Nephron progenitor cell (in vitro differentiated cells): ENCODE measurements around the gene DRC1.
A peak's percentile ranks its signal among the peaks of the same experiment; 100 is the strongest.
"Not testable (repeated sequence)": the region's sequence is repeated elsewhere in the genome, so short reads cannot be mapped to it uniquely, and the experiment has no call there.

Experiments used
- DNase-seq: peaks from one replicate; pipeline ENCODE4 v3.0.0; 2021
- H3K27ac Mint-ChIP-seq: 2 replicates; pipeline ENCODE4 v1.8.0; 2021; ENCODE audit warnings: mild to moderate bottlenecking, moderate library complexity, mixed read lengths
- H3K27me3 Mint-ChIP-seq: 2 replicates; pipeline ENCODE4 v1.8.0; 2021; ENCODE audit warnings: mild to moderate bottlenecking, low read depth, mixed read lengths; ENCODE audit not compliant: poor library complexity
- H3K36me3 Mint-ChIP-seq: 2 replicates; pipeline ENCODE4 v1.8.0; 2021; ENCODE audit warnings: low read depth, mixed read lengths
- H3K4me1 Mint-ChIP-seq: 2 replicates; pipeline ENCODE4 v1.8.0; 2021; ENCODE audit warnings: mixed read lengths
- H3K4me3 Mint-ChIP-seq: 2 replicates; pipeline ENCODE4 v1.8.0; 2021; ENCODE audit warnings: mild to moderate bottlenecking, moderate library complexity, mixed read lengths
- H3K9me3 Mint-ChIP-seq: 2 replicates; pipeline ENCODE4 v1.8.0; 2021; ENCODE audit warnings: mild to moderate bottlenecking, moderate library complexity, mixed read lengths
- TF ChIP-seq, protein P1 (sequence below): fragments of 200-600 bp; sonication (generic); IDR thresholded peaks from 2 replicates; pipeline ENCODE4 v1.5.0; 2021; ENCODE audit warnings: antibody characterized with exemption

Gene DRC1

DNA sequence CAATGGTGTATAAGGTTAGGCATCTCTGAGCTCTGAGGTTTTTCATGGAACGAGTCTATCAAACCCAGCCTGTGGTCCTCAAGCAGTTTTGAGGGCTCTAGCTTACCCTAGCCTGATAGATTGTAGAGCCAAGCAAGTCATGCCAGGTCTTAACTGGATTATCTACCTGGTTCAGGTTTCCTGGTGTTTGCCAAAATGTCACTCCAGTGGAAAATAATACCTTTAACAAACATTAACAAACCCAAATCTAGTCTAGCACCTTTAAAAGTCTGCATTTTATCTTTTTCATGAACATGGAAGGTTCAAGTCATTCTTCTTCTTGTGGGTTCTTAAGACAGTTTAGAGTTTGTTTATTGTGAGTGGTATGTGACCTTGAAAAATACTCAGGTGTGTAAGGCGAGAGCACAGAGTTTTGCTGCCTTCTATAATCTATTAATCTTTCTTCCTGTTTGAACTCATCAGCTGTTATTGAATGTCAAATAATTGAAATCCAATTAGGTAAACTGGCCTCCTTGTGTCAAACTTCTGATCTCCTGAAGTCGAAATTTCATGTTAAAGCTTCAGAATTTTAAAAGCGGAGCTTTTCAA, 41.7 kb upstream of the DRC1 start:
- Mint-ChIP-seq H3K27me3 (no peaks in the 10 kb centered on the region), H3K4me1 (peaks cover 56% of the 10 kb centered on the region), H3K27ac (no peak overlapping the region), H3K36me3 (peaks cover 31% of the 10 kb centered on the region), H3K9me3 (no peaks in the 10 kb centered on the region), H3K4me3 (no peak overlapping the region)
- TF ChIP-seq, protein P1, sequence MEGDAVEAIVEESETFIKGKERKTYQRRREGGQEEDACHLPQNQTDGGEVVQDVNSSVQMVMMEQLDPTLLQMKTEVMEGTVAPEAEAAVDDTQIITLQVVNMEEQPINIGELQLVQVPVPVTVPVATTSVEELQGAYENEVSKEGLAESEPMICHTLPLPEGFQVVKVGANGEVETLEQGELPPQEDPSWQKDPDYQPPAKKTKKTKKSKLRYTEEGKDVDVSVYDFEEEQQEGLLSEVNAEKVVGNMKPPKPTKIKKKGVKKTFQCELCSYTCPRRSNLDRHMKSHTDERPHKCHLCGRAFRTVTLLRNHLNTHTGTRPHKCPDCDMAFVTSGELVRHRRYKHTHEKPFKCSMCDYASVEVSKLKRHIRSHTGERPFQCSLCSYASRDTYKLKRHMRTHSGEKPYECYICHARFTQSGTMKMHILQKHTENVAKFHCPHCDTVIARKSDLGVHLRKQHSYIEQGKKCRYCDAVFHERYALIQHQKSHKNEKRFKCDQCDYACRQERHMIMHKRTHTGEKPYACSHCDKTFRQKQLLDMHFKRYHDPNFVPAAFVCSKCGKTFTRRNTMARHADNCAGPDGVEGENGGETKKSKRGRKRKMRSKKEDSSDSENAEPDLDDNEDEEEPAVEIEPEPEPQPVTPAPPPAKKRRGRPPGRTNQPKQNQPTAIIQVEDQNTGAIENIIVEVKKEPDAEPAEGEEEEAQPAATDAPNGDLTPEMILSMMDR, result no peak
- no peak for DNase-seq

DNA sequence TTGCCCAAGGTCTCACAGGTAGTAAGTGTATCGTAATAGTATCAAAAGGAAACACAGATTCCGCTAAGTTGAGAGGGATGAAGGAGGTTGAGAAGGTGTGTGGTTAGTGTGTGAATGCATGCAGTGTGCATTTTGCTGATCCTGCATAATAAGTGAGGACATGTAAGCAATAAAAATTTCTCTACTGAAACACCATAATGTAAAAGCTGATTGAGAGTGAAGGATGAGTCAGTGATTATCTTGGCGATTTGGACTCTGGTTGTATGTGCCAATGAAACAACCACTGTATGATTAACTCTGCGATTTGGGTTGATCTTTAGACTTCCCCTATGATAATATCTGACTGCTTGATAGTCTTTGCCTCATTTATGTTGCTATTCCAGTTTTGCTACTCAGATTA, 38.4 kb upstream of the DRC1 start:
- H3K9me3 Mint-ChIP-seq, result no peaks in the 10 kb centered on the region
- H3K4me3 Mint-ChIP-seq, result no peak overlapping the region
- no peak for DNase-seq
- no peaks in the 10 kb centered on the region for H3K27me3 Mint-ChIP-seq
- TF ChIP-seq, protein P1, result no peak
- peak overlapping the region; percentile 33 for H3K27ac Mint-ChIP-seq
- peaks cover 38% of the 10 kb centered on the region for H3K36me3 Mint-ChIP-seq
- H3K4me1 Mint-ChIP-seq, result peaks cover 24% of the 10 kb centered on the region

DNA sequence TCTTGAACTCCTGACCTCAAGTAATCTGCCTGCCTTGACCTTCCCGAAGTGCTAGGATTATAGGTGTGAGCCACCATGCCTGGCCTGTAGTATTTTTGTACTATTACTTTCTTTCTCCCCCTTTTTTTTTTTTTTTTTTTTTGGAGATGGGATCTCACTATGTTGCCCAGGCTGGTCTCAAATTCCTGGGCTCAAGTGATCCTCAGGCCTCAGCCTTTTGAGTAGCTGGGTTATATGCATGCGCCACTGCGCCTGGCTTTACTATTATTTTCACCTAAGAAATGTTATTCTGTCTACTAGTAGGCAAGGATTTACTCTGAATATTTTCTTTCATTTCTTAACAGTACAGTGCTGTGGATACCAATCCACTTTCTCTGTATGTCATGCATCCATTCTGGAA, 37.8 kb upstream of the DRC1 start:
- TF ChIP-seq, protein P1, result no peak
- Mint-ChIP-seq H3K27ac (no peak overlapping the region), H3K27me3 (no peaks in the 10 kb centered on the region), H3K4me1 (peaks cover 18% of the 10 kb centered on the region), H3K9me3 (no peaks in the 10 kb centered on the region), H3K36me3 (peaks cover 43% of the 10 kb centered on the region), H3K4me3 (no peak overlapping the region)
- DNase-seq, result no peak

DNA sequence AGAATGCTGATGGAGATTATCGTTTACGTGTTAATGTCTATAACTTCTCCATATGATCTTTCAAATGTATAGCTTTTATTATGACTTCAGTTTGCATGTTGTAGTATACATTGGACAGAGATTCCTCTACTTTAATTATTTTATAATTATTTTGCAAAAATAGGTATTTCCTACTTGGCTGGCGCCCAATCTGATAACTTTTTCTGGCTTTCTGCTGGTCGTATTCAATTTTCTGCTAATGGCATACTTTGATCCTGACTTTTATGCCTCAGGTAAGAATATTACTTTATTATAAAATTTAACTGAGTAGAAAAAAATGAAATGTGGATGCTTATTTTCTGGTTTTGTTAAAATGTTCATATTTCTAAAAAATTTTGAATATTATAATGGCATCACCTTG, 37.1 kb upstream of the DRC1 start:
- Mint-ChIP-seq H3K36me3 (peaks cover 47% of the 10 kb centered on the region), H3K27me3 (no peaks in the 10 kb centered on the region), H3K9me3 (no peaks in the 10 kb centered on the region), H3K27ac (no peak overlapping the region), H3K4me3 (no peak overlapping the region), H3K4me1 (peaks cover 11% of the 10 kb centered on the region)
- TF ChIP-seq, protein P1, result no peak
- no peak for DNase-seq

DNA sequence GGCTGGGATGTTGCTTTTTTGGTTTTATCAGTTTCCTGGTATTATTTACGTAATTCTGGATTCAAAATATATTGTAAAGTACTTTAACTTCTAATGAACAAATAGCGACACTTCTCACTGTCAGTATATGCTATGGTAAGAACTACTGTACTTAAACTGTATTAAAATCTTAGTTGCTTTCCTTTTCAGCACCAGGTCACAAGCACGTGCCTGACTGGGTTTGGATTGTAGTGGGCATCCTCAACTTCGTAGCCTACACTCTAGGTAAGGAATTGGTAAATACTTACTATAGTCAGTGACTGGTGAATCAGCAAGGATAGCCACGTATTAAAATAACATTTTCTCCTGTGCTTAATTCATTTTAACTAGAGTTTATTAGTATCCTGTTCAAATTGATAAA, 34.8 kb upstream of the DRC1 start:
- Mint-ChIP-seq H3K9me3 (peaks cover 8% of the 10 kb centered on the region), H3K4me1 (no peaks in the 10 kb centered on the region), H3K27me3 (no peaks in the 10 kb centered on the region), H3K27ac (no peak overlapping the region), H3K4me3 (no peak overlapping the region), H3K36me3 (peaks cover 44% of the 10 kb centered on the region)
- no peak for DNase-seq
- TF ChIP-seq, protein P1, result no peak

DNA sequence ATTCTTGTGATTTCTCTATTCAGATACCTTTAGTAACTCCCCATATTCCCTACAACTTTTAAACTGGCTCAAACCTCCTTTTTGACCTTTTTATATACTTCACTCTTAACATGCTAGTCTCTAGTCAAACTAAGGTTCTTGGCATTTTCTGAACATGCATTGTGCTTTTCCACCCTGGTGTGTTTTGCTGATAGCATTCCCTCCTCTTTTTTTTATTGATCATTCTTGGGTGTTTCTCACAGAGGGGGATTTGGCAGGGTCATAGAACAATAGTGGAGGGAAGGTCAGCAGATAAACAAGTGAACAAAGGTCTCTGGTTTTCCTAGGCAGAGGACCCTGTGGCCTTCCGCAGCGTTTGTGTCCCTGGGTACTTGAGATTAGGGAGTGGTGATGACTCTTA, 32.1 kb upstream of the DRC1 start:
- H3K4me1 Mint-ChIP-seq, H3K27ac Mint-ChIP-seq, DNase-seq: not testable (repeated sequence)

DNA sequence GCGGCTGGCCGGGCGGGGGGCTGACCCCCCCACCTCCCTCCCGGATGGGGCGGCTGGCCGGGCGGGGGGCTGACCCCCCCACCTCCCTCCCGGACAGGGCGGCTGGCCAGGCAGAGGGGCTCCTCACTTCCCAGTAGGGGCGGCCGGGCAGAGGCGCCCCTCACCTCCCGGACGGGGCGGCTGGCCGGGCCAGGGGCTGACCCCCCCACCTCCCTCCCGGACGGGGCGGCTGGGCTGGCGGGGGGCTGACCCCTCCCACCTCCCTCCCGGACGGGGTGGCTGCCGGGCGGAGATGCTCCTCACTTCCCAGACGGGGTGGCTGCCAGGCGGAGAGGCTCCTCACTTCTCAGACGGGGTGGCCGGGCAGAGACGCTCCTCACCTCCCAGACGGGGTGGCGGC, 30.8 kb upstream of the DRC1 start:
- peaks cover 63% of the 10 kb centered on the region for H3K36me3 Mint-ChIP-seq
- H3K27ac Mint-ChIP-seq, H3K4me1 Mint-ChIP-seq, H3K27me3 Mint-ChIP-seq, H3K4me3 Mint-ChIP-seq, DNase-seq: not testable (repeated sequence)
- peaks cover 18% of the 10 kb centered on the region for H3K9me3 Mint-ChIP-seq

More for the DNA sequence above, 32.1 kb upstream of the DRC1 start:
- not testable (repeated sequence) for H3K27me3 Mint-ChIP-seq, H3K4me3 Mint-ChIP-seq
- Mint-ChIP-seq H3K9me3 (peaks cover 18% of the 10 kb centered on the region), H3K36me3 (peaks cover 59% of the 10 kb centered on the region)
